GM12892 (cell line): ENCODE data around the gene CPNE1.

Experiments used
- DNase-seq: peaks from one replicate; pipeline ENCODE4 v3.0.0; 2011; ENCODE audit not compliant: insufficient read length
- FAIRE-seq: peaks from 2 replicates; lab custom pipeline; 2011; peaks lifted over from hg19 to GRCh38; lab: Jason Lieb, UNC
- POLR2A ChIP-seq: IDR thresholded peaks from 2 replicates; pipeline ENCODE4 v1.6.1; 2011; ENCODE audit warnings: low read depth, low read length, control low read depth
- POLR2AphosphoS5 ChIP-seq: IDR thresholded peaks from 2 replicates; pipeline ENCODE4 v1.6.1; 2011; ENCODE audit warnings: low read depth, low read length, control low read depth
- TAF1 ChIP-seq: IDR thresholded peaks from 2 replicates; pipeline ENCODE4 v1.6.1; 2011; ENCODE audit warnings: low read depth, mild to moderate bottlenecking, control low read depth, low read length, borderline replicate concordance

The CPNE1 gene

DNA sequence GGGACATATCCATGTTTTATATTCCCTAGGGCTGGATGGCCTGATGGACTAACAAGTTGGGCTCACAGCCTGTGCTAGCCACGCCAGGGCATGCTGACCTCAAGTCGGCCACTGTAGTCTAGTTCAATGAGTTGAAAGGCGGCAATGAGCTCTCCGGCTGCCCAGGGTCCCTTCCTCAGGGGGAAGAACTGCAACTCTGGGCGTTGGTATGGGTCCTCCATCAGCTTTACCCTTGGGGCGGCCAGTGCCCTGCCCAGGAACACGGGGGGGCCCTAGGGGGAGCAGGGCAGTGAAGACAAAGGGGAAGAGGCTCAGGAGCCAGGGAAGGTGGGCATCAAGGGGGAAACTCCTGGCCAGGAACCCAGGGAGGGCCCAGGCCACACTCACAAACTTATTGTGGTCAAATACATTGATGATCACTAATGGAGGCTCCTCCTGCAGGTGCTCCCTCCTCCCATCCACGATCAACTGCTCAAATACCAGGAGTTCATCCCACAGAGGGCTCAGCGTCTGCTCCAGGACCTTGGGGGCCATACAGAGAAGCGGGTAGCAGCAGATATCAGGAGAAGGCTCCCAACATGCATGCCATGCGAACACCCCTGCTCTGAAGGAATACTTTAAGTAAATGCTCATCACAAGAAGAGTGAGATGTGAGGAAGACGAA, 81.8 kb downstream of the CPNE1 start:
- FAIRE-seq (no peak), DNase-seq (no peak)
- TF ChIP-seq TAF1 (no peak), POLR2A (no peak), POLR2AphosphoS5 (no peak)

DNA sequence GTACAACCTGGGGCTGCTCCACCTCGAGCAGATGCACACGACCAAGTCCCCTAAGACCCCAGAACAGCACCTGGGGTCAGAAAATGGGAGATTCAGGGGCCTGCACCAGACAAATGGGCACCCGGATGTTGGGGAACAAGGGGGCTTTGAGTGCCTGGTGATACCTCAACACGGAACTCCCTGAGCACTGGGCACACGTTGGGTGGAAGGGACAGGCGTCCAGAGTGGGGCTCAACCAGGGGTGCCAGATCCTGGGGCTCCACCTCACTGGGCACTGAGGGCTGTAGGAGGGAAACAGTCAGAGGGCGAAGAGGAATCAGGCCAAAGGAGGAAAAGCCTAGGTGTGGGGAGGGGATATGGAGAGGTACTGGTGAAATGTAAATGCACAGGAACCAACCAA, 82.6 kb downstream of the CPNE1 start:
- DNase-seq (no peak), FAIRE-seq (no peak)
- TF ChIP-seq TAF1 (no peak), POLR2A (no peak), POLR2AphosphoS5 (no peak)

DNA sequence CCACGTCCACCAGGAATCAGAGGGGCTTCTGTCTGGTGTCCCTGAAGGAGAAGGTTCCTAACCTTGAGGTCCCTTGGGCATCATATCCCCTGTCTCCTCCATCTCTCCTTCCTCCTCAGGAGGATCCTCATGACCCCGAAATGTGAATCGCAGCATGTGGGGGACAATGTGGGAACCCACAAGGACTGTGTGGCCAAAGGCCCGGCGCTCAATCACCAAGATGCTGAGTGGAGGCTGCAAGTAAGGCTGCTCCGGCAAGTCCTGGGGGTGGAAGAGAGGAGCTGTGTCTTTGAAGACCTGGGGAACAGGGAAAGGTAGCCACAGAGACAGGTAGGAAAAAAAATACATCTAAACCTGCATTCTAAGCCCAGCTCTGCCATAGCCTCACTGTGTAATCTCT, 85.5 kb downstream of the CPNE1 start:
- FAIRE-seq (no peak), DNase-seq (no peak)
- TF ChIP-seq TAF1 (no peak), POLR2A (no peak), POLR2AphosphoS5 (no peak)

DNA sequence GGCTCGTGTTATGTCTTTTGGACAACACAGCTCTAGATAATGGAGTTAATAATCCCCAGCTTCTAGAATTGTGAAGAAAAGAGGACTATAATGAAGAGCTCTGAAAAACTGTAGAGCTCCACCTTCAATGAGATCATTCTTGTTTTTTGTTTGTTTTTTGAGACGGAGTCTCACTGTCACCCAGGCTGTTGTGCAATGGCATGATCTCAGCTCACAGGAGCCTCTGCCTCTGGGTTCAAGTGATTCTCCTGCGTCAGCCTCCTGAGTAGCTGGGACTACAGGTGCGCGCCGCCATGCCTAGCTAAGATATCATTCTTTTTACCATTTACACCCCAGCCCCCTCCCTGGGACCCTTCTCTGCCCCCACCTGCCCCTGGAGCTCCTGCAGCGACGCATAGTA, 86.2 kb downstream of the CPNE1 start:
- TF ChIP-seq TAF1: no peak
- DNase-seq (no peak), FAIRE-seq (no peak)

DNA sequence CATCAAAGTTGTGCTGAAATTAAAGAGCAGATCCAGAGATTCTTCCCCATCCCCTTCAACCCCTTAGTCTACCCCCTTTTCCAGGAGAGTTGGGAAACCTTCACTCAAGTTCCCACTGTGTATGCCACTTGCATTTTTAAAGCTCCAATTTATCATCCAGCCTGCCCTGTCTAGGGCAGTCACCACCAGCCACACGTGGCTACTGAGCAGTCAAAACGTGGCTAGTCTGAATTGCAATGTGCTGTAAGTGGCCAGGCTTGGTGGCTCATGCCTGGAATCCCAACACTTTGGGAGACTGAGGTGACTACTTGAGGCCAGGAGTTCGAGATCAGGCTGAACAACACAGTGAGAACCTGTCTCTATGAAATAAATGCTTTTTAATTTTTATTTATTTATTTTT, 87.9 kb downstream of the CPNE1 start:
- TF ChIP-seq TAF1 (no peak), POLR2A (no peak), POLR2AphosphoS5 (no peak)
- DNase-seq (no peak), FAIRE-seq (no peak)
